PC-3 (cell line): ENCODE results near the gene SPAG4. TPM values are rescaled to one million over a fixed set of nuclear protein-coding genes. Genes with fewer than 3 reads are reported as not detected.

Experiments used
- ATAC-seq: fragments of 200-7000 bp; cut with Tn5 transposase; 2 replicates; pipeline ENCODE4 v1.9.1; 2020; ENCODE audit warnings: mild to moderate bottlenecking, moderate library complexity
- BruUV-seq: library from RNA; stranded (reverse); fragments of 400-500 nt; replicated peaks from 2 replicates; lab custom pipeline; 2021; lab: Mats Ljungman, UMichigan
- CTCF ChIA-PET: fragments of 300-600 bp; sonication (Branson Sonifier 250); formaldehyde crosslinking; loops from one replicate; lab custom pipeline; 2022; ENCODE audit warnings: antibody characterized with exemption; lab: Charles Lee
- POLR2A ChIA-PET: fragments of 300-600 bp; sonication (Branson Sonifier 250); formaldehyde crosslinking; loops from one replicate; lab custom pipeline; 2022; ENCODE audit warnings: antibody characterized with exemption; ENCODE audit not compliant: unreplicated experiment; lab: Charles Lee
- DNase-seq: peaks from one replicate; pipeline ENCODE4 v3.0.0-alpha.2; 2015
- H2AFZ ChIP-seq: fragments of 300-600 bp; sonication (generic); 2 replicates; pipeline ENCODE4 v1.6.0; 2016; ENCODE audit warnings: antibody characterized with exemption, low read length
- H3F3A ChIP-seq: fragments of 300-600 bp; sonication (generic); one replicate; pipeline ENCODE4 v1.6.0; 2017; ENCODE audit warnings: antibody characterized with exemption, low read length, control low read depth, mild to moderate bottlenecking; ENCODE audit not compliant: unreplicated experiment
- H3K27ac ChIP-seq: fragments of 300-600 bp; sonication (generic); 2 replicates; pipeline ENCODE4 v1.5.1; 2016; ENCODE audit warnings: mild to moderate bottlenecking, low read length
- H3K27me3 ChIP-seq: fragments of 300-600 bp; sonication (generic); 2 replicates; pipeline ENCODE4 v1.6.1; 2016; ENCODE audit warnings: low read length, mixed read lengths
- H3K36me3 ChIP-seq: fragments of 300-600 bp; sonication (generic); 2 replicates; pipeline ENCODE4 v1.6.1; 2016; ENCODE audit warnings: low read depth, mixed run types, low read length, mixed read lengths
- H3K4me1 ChIP-seq: fragments of 300-600 bp; sonication (generic); 2 replicates; pipeline ENCODE4 v1.5.1; 2016; ENCODE audit warnings: low read length; ENCODE audit not compliant: insufficient read depth
- H3K4me2 ChIP-seq: fragments of 300-600 bp; sonication (generic); 2 replicates; pipeline ENCODE4 v1.6.0; 2016; ENCODE audit warnings: low read length
- H3K4me3 ChIP-seq: fragments of 300-600 bp; sonication (generic); 2 replicates; pipeline ENCODE4 v1.5.1; 2016; ENCODE audit warnings: mild to moderate bottlenecking, low read length, mixed read lengths
- H3K79me2 ChIP-seq: fragments of 300-600 bp; sonication (generic); 2 replicates; pipeline ENCODE4 v1.6.1; 2017; ENCODE audit warnings: low read length, mixed read lengths
- H3K9ac ChIP-seq: fragments of 300-600 bp; sonication (generic); 2 replicates; pipeline ENCODE4 v1.6.0; 2016; ENCODE audit warnings: mild to moderate bottlenecking, low read length
- H3K9me2 ChIP-seq: fragments of 300-600 bp; sonication (generic); replicated peaks from 2 replicates; pipeline ENCODE4 v1.6.1; 2016; ENCODE audit warnings: mixed run types, low read length, mixed read lengths
- H3K9me3 ChIP-seq: fragments of 300-600 bp; sonication (generic); 2 replicates; pipeline ENCODE4 v1.6.1; 2016; ENCODE audit warnings: low read length, mixed read lengths
- H4K20me1 ChIP-seq: fragments of 300-600 bp; sonication (generic); 2 replicates; pipeline ENCODE4 v1.6.1; 2016; ENCODE audit warnings: low read length, mixed read lengths
- EZH2 ChIP-seq: fragments of 300-600 bp; sonication (generic); IDR thresholded peaks from one replicate; pipeline ENCODE4 v1.6.1; 2017; ENCODE audit warnings: antibody characterized with exemption, mild to moderate bottlenecking, low read length; ENCODE audit not compliant: unreplicated experiment
- EZH2phosphoT487 ChIP-seq: fragments of 300-600 bp; sonication (generic); IDR thresholded peaks from 2 replicates; pipeline ENCODE4 v1.6.1; 2018; ENCODE audit warnings: mild to moderate bottlenecking, antibody characterized with exemption, low read length, borderline replicate concordance
- intact Hi-C: fragments of 100-400 bp; cut with micrococcal nuclease; formaldehyde crosslinking; loops from 2 replicates; pipeline ENCODE4 v1.9.0; 2023
- total RNA-seq: library from RNA; depleted of rRNA; stranded (reverse); fragments of >200 nt; gene quantifications from 2 replicates; pipeline ENCODE4 v1.2.3, GENCODE V29; 2014
- TF ChIP-seq, protein P1 (sequence below): fragments of 300-600 bp; sonication (generic); conservative IDR thresholded peaks from 2 replicates; pipeline ENCODE4 v1.5.1; 2017; ENCODE audit warnings: antibody characterized with exemption, low read depth, mild to moderate bottlenecking, low read length

SPAG4 gene
- total RNA-seq, 1 experiment from 2014 or later: 9.7 TPM

DNA sequence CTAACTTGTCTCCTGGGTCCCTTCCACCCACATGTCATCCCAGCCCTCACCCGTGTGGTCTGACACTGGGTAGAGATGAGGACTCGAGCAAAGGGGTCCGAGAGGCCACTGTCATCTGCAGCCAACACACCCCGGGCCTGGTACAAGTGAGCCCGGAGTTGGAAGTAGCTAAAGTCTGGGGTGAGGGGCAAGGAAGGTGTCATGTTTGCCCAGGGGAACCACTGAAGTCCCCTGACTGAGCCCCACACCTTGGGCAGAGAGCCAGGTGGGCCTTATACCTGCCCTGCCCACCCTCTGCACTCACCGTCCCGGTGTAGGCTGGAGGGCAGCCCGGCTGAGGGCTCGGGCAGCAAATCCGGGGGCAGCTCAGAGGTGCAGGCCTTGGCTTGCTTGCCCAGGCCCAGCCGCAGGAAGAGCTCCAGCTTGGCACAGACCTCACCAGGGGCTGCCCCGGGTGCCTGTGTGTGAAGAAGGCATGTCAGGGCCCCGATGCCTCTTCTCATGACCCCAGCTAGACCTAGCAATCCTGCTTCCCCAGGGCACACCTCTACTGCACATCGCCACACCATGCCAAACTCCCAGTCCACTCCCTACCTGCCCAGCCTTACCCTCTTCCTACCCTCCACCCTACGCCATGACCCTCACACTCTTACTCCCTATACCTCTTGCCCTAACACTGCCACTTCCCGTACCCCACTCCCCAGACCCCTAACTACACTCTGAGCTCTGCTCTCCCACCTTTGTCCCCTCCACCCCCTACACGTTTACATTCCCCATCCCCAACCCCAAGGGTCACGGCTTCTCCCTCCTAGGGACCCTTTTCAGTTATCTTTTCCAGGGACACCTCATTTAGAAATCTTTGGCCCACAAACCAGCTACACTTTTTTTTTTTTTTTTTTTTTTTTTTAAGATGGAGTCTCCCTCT lies 31.7 kb upstream of the SPAG4 start:
- DNase-seq: no peak
- CTCF ChIA-PET: interaction anchor here (0.6 kb wide), 1 partner anchor 344 kb away, joined by 6 read pairs; no protein-coding TSS in a partner anchor
- Histone ChIP-seq H3K9me3 (no peaks in the 10 kb centered on the region), H2AFZ (no peak overlapping the region), H3K9me2 (no peaks in the 10 kb centered on the region), H3F3A (no peaks in the 10 kb centered on the region), H3K27ac (no peak overlapping the region), H3K4me1 (peaks cover 6% of the 10 kb centered on the region; the same call in 1 of the 2 replicates), H3K79me2 (no peaks in the 10 kb centered on the region), H3K4me3 (no peak overlapping the region), H4K20me1 (no peaks in the 10 kb centered on the region), H3K27me3 (no peaks in the 10 kb centered on the region), H3K36me3 (no peaks in the 10 kb centered on the region; the same call in 1 of the 2 replicates), H3K4me2 (no peak overlapping the region), H3K9ac (no peak overlapping the region)
- POLR2A ChIA-PET: no interaction called here
- TF ChIP-seq EZH2 (no peak), EZH2phosphoT487 (no peak)
- TF ChIP-seq, protein P1, sequence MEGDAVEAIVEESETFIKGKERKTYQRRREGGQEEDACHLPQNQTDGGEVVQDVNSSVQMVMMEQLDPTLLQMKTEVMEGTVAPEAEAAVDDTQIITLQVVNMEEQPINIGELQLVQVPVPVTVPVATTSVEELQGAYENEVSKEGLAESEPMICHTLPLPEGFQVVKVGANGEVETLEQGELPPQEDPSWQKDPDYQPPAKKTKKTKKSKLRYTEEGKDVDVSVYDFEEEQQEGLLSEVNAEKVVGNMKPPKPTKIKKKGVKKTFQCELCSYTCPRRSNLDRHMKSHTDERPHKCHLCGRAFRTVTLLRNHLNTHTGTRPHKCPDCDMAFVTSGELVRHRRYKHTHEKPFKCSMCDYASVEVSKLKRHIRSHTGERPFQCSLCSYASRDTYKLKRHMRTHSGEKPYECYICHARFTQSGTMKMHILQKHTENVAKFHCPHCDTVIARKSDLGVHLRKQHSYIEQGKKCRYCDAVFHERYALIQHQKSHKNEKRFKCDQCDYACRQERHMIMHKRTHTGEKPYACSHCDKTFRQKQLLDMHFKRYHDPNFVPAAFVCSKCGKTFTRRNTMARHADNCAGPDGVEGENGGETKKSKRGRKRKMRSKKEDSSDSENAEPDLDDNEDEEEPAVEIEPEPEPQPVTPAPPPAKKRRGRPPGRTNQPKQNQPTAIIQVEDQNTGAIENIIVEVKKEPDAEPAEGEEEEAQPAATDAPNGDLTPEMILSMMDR: no peak
- ATAC-seq: no peak
- intact Hi-C loops: no loop called here
- BruUV-seq: no TSS peak

DNA sequence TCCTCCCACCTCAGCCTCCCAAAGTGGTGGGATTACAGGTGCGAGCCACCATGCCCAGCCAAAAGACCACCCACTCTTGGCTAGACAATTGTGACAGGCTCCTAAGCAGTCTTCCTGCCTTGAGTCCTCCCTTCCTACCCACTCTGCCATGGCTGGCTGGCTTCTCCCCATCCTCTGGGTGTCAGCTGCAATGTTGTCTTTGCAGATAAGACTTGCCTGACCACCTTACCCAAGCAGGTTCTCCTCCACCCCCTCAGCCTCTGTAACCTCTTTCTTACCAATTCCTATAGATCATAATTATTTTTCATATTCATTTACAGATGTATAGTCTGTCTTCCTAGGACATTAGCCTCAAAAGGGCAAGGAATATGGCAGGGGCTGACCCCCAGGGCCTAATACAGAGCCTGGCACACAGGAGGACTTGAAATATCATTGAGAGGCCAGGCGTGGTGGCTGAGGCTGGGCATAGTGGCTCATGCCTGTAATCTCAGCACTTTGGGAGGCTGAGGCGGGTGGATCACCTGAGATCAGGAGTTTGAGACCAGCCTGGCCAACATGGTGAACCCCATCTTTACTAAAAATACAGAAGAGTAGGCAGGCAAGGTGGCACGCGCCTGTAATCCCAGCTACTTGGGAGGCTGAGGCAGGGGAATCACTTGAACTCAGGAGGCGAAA lies 28.7 kb upstream of the SPAG4 start:
- H3K79me2 ChIP-seq: no peaks in the 10 kb centered on the region
- no peaks in the 10 kb centered on the region for H3K9me3 ChIP-seq
- H3K27me3 ChIP-seq: no peaks in the 10 kb centered on the region
- ChIA-PET CTCF (no interaction called here), POLR2A (no interaction called here)
- H3K9me2 ChIP-seq: no peaks in the 10 kb centered on the region
- no peak overlapping the region for H3K4me2 ChIP-seq
- intact Hi-C loops: no loop called here
- no peak overlapping the region for H3K4me3 ChIP-seq
- no peaks in the 10 kb centered on the region; the same call in 1 of the 2 replicates for H3K36me3 ChIP-seq
- TF ChIP-seq, protein P1: no peak
- TF ChIP-seq EZH2phosphoT487 (no peak), EZH2 (no peak)
- ATAC-seq: no peak
- H4K20me1 ChIP-seq: no peaks in the 10 kb centered on the region
- H3F3A ChIP-seq: no peaks in the 10 kb centered on the region
- H3K9ac ChIP-seq: no peak overlapping the region
- H3K4me1 ChIP-seq: peaks cover 6% of the 10 kb centered on the region; the same call in 1 of the 2 replicates
- no TSS peak for BruUV-seq
- no peak overlapping the region for H3K27ac ChIP-seq
- DNase-seq: no peak
- no peak overlapping the region for H2AFZ ChIP-seq
